NK-92 (cell line): ENCODE results near the gene ZNF362.

Source experiments
- DNase-seq: peaks from one replicate; lab custom pipeline; 2025; ENCODE audit not compliant: unreplicated experiment; lab: John Stamatoyannopoulos, UW

The ZNF362 gene

DNA sequence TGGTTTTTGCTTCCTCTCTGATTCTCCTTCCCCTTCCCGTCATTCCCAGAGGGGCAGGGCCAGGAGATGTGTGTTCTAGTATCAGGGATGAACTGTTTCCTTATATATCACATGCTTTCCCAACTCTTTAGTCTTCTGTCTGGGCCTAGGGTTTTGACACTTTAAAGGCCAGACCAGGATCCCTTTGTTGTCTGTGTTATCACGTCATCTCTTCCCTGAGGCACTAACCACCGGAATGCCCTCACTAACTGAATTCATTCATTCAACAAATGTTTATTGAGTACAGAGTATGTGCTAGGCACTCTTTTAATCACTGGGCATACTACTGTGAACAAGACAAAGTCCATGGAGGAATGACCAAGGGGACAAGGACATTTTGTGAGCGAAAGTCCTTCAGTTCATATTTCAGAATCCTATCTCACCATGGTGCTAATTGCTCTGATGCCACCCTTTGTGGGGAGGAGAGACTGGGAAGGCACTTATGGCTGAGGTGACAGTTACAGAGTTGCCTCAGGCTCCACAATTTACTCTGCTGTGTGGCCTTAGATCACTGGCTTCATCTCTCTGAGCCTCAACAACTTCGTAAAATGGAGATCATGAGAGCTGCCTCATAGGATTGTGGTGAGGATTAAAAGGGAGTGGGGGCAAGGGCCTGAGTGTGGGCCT is 12.0 kb upstream of the ZNF362 start:
- DNase-seq = no peak

GRCh38 chr1:33244809-33245186 is 11.5 kb upstream of the ZNF362 start:
- DNase-seq = no peak

DNA sequence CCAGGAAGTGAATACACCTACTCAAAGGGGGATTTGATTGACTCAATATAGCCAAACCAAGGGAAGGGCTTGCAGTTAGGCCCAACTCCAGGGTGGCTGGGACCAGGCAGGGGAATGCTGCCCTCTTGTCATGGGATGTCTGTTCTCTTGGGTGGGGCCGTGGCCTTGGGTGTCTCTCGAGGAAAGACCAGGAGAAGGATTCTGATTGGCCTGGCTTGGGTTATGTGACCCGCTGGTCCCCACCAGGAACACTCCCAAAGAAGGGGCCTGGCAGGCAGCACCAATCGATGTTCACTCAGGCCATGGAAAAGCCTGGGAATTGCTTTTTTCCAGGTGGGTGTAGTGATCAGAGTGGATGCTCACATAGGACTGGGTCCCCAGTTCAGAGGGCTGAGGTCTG is 10.1 kb upstream of the ZNF362 start:
- DNase-seq = no peak

GRCh38 chr1:33247545-33247944 is 8.7 kb upstream of the ZNF362 start:
- no peak for DNase-seq

DNA sequence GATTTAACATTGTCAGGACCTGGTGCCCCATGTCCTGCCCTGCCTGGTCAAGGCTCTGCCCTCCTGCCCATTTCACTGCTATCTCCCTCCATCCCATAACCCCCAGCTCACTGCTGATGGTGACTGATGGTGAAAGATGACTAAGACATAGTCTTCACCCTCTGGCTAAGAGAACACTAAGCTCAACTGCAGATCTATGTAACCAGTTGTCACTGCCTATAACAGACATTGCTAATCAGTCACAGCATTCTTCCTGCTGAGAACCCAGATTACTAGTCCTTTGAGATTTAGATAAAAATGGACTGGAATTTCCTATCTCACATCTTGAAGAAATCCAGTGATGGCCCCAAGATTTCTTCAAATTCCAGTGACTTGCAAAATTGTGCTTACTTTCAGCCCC is 8.0 kb upstream of the ZNF362 start:
- DNase-seq = no peak

GRCh38 chr1:33249422-33249821 is 6.9 kb upstream of the ZNF362 start:
- DNase-seq = no peak

DNA sequence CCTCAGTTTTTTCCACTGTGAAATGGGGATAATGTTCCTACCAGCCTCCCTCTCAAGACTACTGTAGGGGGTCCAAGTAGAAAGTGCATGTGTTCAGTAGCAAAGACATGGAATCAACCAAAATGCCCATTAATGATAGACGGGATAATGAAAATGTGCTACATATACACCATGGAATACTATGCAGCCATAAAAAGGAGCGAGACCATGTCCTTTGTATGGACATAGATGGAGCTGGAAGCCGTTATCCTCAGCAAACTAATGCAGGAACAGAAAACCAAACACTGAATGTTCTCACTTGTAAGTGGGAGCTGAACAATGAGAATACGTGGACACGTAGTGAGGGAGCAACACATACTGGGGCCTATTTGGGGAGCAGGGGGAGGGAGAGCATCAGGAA is 6.1 kb upstream of the ZNF362 start:
- no peak for DNase-seq

- DNase-seq = no peak
Measured at GRCh38 chr1:33250724-33251123, 5.6 kb upstream of the ZNF362 start.

DNA sequence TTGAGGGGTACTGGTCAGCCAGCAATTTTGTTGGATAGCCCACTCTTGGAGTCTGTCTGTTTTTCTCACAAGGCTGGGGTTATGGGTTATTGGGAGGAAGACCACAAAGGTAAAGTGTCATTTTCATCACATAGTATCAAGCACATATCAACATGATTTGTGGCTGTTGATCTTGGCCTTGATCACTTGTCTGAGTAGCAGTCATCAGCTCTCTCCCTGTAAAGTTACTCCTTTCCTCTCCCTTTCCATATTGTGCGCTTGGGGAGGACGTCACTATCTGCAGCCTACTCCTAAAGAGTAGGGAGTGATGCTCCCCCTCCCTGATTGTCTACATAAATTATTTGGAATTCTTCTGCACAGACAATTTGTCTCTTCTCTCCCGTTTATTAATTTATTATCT is 1.8 kb upstream of the ZNF362 start:
- DNase-seq = no peak

- DNase-seq = no peak
Measured at GRCh38 chr1:33255347-33256220, 708 bp upstream of the ZNF362 start.

- no peak for DNase-seq
Measured at GRCh38 chr1:33256221-33256470, 146 bp upstream of the ZNF362 start.

GRCh38 chr1:33257207-33257771 is 997 bp downstream of the ZNF362 start:
- DNase-seq = no peak

DNA sequence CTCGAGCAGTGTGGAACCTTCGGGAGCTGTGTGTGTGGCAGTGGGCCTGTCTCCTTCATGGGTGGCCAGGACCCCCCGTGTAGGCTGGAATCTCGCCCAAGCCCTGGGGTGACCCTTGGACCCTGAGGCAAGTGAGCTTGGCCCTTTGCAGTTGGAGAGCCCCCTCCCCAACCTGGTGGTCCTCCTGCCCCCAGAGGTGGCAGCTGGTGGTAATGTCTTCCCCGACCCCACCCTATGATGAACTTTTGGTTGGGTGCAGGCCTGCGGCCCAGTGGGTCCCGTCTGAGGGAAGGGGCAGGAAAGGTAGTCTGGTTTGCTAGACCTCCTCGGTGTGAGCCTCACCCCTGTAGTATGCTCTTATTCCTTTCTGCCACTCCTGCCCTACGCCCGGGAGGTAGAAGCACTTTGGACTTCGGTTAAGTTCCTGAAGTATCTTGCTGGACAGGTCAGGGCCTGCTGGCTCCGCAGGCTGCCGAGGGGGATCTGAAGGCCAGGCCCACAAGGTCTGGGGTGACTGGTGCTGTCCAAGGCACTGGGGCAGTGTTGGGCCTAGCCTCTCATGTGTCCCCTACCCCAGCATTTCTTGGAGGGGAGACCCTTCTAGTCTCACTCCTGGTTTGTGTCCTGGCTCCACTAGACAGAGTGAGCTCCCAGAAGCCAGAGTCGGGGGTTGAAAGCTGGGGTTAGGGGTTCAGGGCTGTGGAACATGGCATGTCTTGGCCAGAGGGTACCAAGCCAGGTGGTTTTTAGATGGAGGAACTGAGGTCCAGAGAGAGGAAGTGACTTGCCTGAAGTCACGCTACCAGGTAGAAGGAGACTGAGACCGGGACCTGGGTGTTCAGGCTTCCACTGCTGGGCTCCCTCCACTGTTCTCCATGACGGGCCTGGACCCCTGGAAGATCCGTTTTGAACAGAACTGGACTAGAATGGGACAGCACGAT is 1.8 kb downstream of the ZNF362 start:
- DNase-seq = no peak

- DNase-seq = no peak
Measured at GRCh38 chr1:33258788-33259274, 2.5 kb downstream of the ZNF362 start.

GRCh38 chr1:33259879-33260278 is 3.6 kb downstream of the ZNF362 start:
- no peak for DNase-seq

GRCh38 chr1:33260439-33260838 is 4.1 kb downstream of the ZNF362 start:
- no peak for DNase-seq

- DNase-seq = no peak
Measured at GRCh38 chr1:33261344-33261743, 5.1 kb downstream of the ZNF362 start.

DNA sequence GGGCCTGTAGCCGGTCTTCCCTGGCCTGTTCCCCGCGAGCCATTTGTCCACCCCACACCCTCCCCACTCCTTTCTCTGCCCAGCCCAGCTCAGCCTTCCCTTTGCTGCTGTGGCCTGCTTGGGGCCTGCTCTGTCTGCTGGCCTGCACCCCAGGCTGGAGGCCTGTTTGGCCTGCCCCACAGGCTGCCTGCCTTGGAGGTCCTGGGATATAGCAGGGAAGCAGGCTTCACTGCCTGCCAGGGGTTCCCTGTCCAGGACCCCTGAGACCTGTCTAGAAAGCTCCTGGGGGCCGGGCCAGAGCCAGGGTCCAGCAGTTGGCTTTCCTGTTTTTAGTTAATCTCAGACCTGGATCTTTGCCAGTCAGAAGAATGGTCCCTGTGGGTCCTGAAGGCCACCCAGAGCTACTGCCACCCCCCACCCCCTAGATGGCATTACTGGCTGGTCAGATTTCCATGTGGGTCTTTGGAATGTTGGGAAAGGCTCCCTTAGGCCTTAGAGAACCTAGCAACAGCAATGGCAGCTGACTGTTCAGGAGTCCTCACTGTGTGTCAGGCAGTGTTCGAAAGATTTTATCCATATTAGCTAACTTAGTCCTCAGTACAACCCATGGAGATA is 7.7 kb downstream of the ZNF362 start:
- DNase-seq = no peak

DNA sequence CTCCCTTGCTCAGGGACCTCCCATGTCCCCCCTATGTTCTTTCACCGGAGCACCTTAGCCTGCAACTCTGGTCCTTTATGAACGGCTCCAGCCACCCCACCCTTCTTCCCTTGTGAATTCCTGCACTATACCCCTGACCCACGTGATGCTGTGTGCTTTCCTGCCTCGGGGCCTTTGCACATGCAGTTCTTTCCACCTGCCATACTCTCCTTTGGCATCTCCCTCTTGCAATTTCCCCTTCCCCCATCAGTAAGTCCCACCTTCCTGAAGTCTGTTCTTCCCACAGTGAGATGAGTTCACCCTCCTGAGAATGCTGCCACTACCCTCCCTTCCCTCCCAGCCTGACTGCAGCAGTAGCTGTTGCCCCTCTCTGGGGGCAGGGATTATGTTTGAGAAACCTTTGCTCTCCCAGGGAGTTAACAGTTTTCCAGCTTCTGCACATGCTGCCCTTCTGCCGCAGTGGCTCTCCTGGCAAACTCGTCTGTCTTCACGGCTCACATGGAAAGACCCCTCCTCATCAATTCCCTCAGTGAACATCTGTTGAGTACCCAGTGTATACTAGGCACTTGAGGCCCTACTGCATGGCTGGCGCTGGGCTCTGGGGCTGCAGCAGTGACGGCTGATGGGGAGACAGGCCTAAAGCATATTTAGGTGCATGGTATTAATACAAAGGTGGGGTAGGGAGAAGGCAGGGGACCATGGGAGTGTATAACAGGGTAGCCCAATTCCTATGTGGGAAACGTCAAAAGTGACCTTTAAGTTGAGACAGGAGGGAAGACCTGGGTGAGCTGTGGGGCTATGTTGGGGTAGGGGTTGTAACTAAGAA is 9.7 kb downstream of the ZNF362 start:
- no peak for DNase-seq

GRCh38 chr1:33266766-33267165 is 10.5 kb downstream of the ZNF362 start:
- no peak for DNase-seq
